HEK293 (cell line): ENCODE measurements around the gene MRPS14.

Source experiments
- CTCF ChIA-PET: fragments of 350-600 bp; formaldehyde crosslinking; extraction: SDS; loops from one replicate; lab custom pipeline; 2021; ENCODE audit warnings: antibody characterized with exemption; lab: Yijun Ruan, JAX
- POLR2A ChIA-PET: fragments of 300-600 bp; formaldehyde crosslinking; extraction: SDS; loops from one replicate; lab custom pipeline; 2020; ENCODE audit warnings: antibody characterized with exemption, inconsistent platforms; lab: Yijun Ruan, JAX
- H3K27ac ChIP-seq: fragments of 200-500 bp; sonication (Bioruptor generic); 2 replicates; pipeline ENCODE4 v1.5.1; 2014; ENCODE audit warnings: low read depth, low read length, control low read depth, inconsistent platforms; ENCODE audit errors: extremely low read depth
- H3K36me3 ChIP-seq, 2 experiments: fragments of 200-500 bp in 1 of 2; sonication (Bioruptor generic) in 1 of 2; 1 replicate in 1 of 2; 2 replicates in 1 of 2; pipeline ENCODE4 v1.5.1; 2014 to 2017; ENCODE audit warnings: inconsistent platforms in 2 of 2, low read length in 2 of 2; ENCODE audit not compliant: control insufficient read depth in 2 of 2, insufficient read depth in 1 of 2
- H3K4me1 ChIP-seq: fragments of 200-500 bp; sonication (Bioruptor generic); 2 replicates; pipeline ENCODE4 v1.5.1; 2014; ENCODE audit warnings: mild to moderate bottlenecking, low read length, inconsistent platforms; ENCODE audit not compliant: control insufficient read depth, insufficient read depth
- H3K4me3 ChIP-seq: 2 replicates; pipeline ENCODE4 v1.5.1; 2011; ENCODE audit warnings: low read depth, mild to moderate bottlenecking, control low read depth, low read length, moderate library complexity
- H3K9me3 ChIP-seq: fragments of 200-500 bp; sonication (Bioruptor generic); 2 replicates; pipeline ENCODE4 v1.5.1; 2014; ENCODE audit warnings: low read depth, low read length, inconsistent platforms; ENCODE audit not compliant: control insufficient read depth, insufficient read depth
- GFI1B ChIP-seq: fragments of 450-650 bp; formaldehyde crosslinking; IDR thresholded peaks from 2 replicates; pipeline ENCODE4 v1.5.1; 2016; ENCODE audit warnings: missing biosample characterization, missing genetic modification characterization
- GLIS2 ChIP-seq: fragments of 450-650 bp; formaldehyde crosslinking; IDR thresholded peaks from 2 replicates; pipeline ENCODE4 v1.5.1; 2016; ENCODE audit warnings: missing biosample characterization, missing genetic modification characterization
- HOXC10 ChIP-seq: sonication (generic); formaldehyde crosslinking; IDR thresholded peaks from 2 replicates; pipeline ENCODE4 v1.8.1; 2023; ENCODE audit warnings: mild to moderate bottlenecking, missing genetic modification reagents
- KLF7 ChIP-seq: fragments of 450-650 bp; formaldehyde crosslinking; IDR thresholded peaks from 2 replicates; pipeline ENCODE4 v1.5.1; 2016; ENCODE audit warnings: missing biosample characterization, missing genetic modification characterization, borderline replicate concordance
- KLF8 ChIP-seq: fragments of 450-650 bp; formaldehyde crosslinking; IDR thresholded peaks from 2 replicates; pipeline ENCODE4 v1.5.1; 2016; ENCODE audit warnings: missing biosample characterization, missing genetic modification characterization
- SP3 ChIP-seq: fragments of 450-650 bp; formaldehyde crosslinking; IDR thresholded peaks from 2 replicates; pipeline ENCODE4 v1.5.1; 2016; ENCODE audit warnings: missing biosample characterization, missing genetic modification characterization
- ZFP41 ChIP-seq: fragments of 450-650 bp; formaldehyde crosslinking; IDR thresholded peaks from 2 replicates; pipeline ENCODE4 v1.5.1; 2016; ENCODE audit warnings: missing biosample characterization, missing genetic modification characterization, borderline replicate concordance
- ZNF121 ChIP-seq: fragments of 450-650 bp; formaldehyde crosslinking; IDR thresholded peaks from 2 replicates; pipeline ENCODE4 v1.5.1; 2016; ENCODE audit warnings: missing biosample characterization, missing genetic modification characterization
- ZNF132 ChIP-seq: fragments of 450-650 bp; formaldehyde crosslinking; IDR thresholded peaks from 2 replicates; pipeline ENCODE4 v1.5.1; 2017; ENCODE audit warnings: missing biosample characterization, missing genetic modification characterization, borderline replicate concordance
- ZNF146 ChIP-seq: fragments of 450-650 bp; formaldehyde crosslinking; IDR thresholded peaks from 2 replicates; pipeline ENCODE4 v1.5.1; 2016; ENCODE audit warnings: missing biosample characterization, missing genetic modification characterization
- ZNF16 ChIP-seq: fragments of 450-650 bp; formaldehyde crosslinking; IDR thresholded peaks from 2 replicates; pipeline ENCODE4 v1.5.1; 2016; ENCODE audit warnings: low read depth, missing biosample characterization, missing genetic modification characterization
- ZNF37A ChIP-seq: fragments of 450-650 bp; IDR thresholded peaks from 2 replicates; pipeline ENCODE4 v1.5.1; 2018; ENCODE audit warnings: missing biosample characterization, missing genetic modification characterization
- ZNF404 ChIP-seq: fragments of 450-650 bp; formaldehyde crosslinking; IDR thresholded peaks from 2 replicates; pipeline ENCODE4 v1.5.1; 2017; ENCODE audit warnings: missing biosample characterization, missing genetic modification characterization
- ZNF473 ChIP-seq: fragments of 450-650 bp; formaldehyde crosslinking; IDR thresholded peaks from 2 replicates; pipeline ENCODE4 v1.5.1; 2017; ENCODE audit warnings: missing biosample characterization, missing genetic modification characterization
- ZNF510 ChIP-seq: fragments of 450-650 bp; formaldehyde crosslinking; IDR thresholded peaks from 2 replicates; pipeline ENCODE4 v1.5.1; 2018; ENCODE audit warnings: mild to moderate bottlenecking, missing genetic modification characterization, missing biosample characterization; ENCODE audit not compliant: insufficient replicate concordance
- ZNF530 ChIP-seq: fragments of 450-650 bp; formaldehyde crosslinking; IDR thresholded peaks from 2 replicates; pipeline ENCODE4 v1.5.1; 2016; ENCODE audit warnings: low read depth, missing biosample characterization, missing genetic modification characterization
- ZNF548 ChIP-seq: fragments of 450-650 bp; formaldehyde crosslinking; IDR thresholded peaks from 2 replicates; pipeline ENCODE4 v1.5.1; 2016; ENCODE audit warnings: missing biosample characterization, missing genetic modification characterization
- ZNF555 ChIP-seq: fragments of 450-650 bp; formaldehyde crosslinking; conservative IDR thresholded peaks from 2 replicates; pipeline ENCODE4 v1.5.1; 2017; ENCODE audit warnings: missing biosample characterization, mild to moderate bottlenecking, missing genetic modification characterization, inconsistent platforms
- ZNF560 ChIP-seq: fragments of 450-650 bp; formaldehyde crosslinking; IDR thresholded peaks from 2 replicates; pipeline ENCODE4 v1.5.1; 2017; ENCODE audit warnings: missing biosample characterization, missing genetic modification characterization, borderline replicate concordance
- ZNF707 ChIP-seq: fragments of 450-650 bp; formaldehyde crosslinking; IDR thresholded peaks from 2 replicates; pipeline ENCODE4 v1.5.1; 2016; ENCODE audit warnings: missing biosample characterization, missing genetic modification characterization
- ZNF768 ChIP-seq: fragments of 450-650 bp; formaldehyde crosslinking; IDR thresholded peaks from 2 replicates; pipeline ENCODE4 v1.5.1; 2018; ENCODE audit warnings: missing biosample characterization, mild to moderate bottlenecking, missing genetic modification characterization
- ZSCAN30 ChIP-seq: fragments of 450-650 bp; IDR thresholded peaks from 2 replicates; pipeline ENCODE4 v1.5.1; 2018; ENCODE audit warnings: missing biosample characterization, mild to moderate bottlenecking, missing genetic modification characterization, moderate library complexity
- TF ChIP-seq, protein P1 (sequence below): fragments of 450-650 bp; formaldehyde crosslinking; IDR thresholded peaks from 2 replicates; pipeline ENCODE4 v1.5.1; 2017; ENCODE audit warnings: missing biosample characterization, mild to moderate bottlenecking, missing genetic modification characterization, moderate library complexity
- TF ChIP-seq, protein P2 (sequence below): fragments of 450-650 bp; formaldehyde crosslinking; IDR thresholded peaks from 2 replicates; pipeline ENCODE4 v1.5.1; 2016; ENCODE audit warnings: missing biosample characterization, missing genetic modification characterization

MRPS14 gene

DNA sequence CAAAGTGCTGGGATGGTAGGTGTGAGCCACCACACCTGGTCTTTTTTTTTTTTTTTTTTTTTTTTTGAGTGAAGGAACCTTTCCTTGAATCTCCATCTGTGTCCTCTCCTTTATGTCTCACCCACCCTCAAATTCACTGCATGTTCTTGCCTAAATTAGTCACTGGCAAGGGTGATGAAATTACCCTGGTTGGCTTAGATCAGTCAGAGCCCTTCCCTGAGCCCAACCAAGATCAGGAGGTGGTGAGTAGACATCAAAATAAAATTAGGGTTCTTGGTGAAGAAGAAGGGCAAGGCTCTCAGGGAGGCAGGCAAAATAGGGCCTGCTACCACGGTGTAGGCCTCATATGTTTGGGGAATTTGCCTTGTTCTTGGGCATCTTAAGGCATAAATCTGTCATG lies 39.1 kb upstream of the MRPS14 start:
- ChIA-PET CTCF (interaction anchor here (0.7 kb wide), 1 partner anchor 8 kb away, joined by 3 read pairs; no protein-coding TSS in a partner anchor), POLR2A (no interaction called here)
- Histone ChIP-seq H3K36me3 (no peaks in the 10 kb centered on the region), H3K4me1 (0 out of 2 replicates have a peak, but pooled peaks cover 2% of the 10 kb centered on the region), H3K27ac (no peak overlapping the region), H3K9me3 (no peaks in the 10 kb centered on the region), H3K4me3 (no peak overlapping the region)
- no peak for TF ChIP-seq KLF7
- TF ChIP-seq, protein P1, sequence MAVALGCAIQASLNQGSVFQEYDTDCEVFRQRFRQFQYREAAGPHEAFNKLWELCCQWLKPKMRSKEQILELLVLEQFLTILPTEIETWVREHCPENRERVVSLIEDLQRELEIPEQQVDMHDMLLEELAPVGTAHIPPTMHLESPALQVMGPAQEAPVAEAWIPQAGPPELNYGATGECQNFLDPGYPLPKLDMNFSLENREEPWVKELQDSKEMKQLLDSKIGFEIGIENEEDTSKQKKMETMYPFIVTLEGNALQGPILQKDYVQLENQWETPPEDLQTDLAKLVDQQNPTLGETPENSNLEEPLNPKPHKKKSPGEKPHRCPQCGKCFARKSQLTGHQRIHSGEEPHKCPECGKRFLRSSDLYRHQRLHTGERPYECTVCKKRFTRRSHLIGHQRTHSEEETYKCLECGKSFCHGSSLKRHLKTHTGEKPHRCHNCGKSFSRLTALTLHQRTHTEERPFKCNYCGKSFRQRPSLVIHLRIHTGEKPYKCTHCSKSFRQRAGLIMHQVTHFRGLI (tag by site-specific recombination): peak; percentile 65; the same call in 1 of the 2 replicates
- TF ChIP-seq ZNF548 (tag by site-specific recombination): no peak

DNA sequence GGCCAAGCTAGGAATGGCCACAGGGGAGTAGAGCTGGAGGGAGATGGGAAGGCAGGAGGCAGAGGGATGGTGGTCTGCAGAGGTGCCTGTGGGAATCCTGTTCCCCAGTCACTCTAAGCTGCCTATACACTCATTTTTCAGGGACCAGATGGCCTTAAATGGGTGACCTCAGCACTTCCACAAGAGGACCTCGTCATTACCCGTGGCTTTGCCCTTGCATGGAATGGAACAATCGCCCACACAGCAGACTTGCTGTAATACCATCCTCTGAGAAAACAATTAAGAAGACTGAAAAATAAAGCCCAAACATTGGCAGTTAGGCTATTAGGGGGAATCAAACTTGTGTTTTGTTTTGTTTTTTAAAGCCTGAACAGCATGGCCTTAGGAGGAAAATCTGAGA lies 31.5 kb upstream of the MRPS14 start:
- Histone ChIP-seq H3K36me3 (no peaks in the 10 kb centered on the region), H3K27ac (no peak overlapping the region), H3K9me3 (no peaks in the 10 kb centered on the region), H3K4me1 (no peaks in the 10 kb centered on the region), H3K4me3 (no peak overlapping the region)
- POLR2A ChIA-PET: no interaction called here
- TF ChIP-seq ZNF560 (tag by site-specific recombination): no peak
- TF ChIP-seq ZNF510 (tag by site-specific recombination): no peak
- no peak for TF ChIP-seq ZNF37A
- TF ChIP-seq HOXC10: no peak
- no peak for TF ChIP-seq GLIS2 (tag by site-specific recombination)
- TF ChIP-seq ZNF132: no peak
- no peak for TF ChIP-seq ZSCAN30 (tag by site-specific recombination)
- no peak for TF ChIP-seq ZNF16
- no peak for TF ChIP-seq GFI1B
- TF ChIP-seq ZNF707 (tag by site-specific recombination): no peak
- no peak for TF ChIP-seq KLF8 (tag by site-specific recombination)
- no peak for TF ChIP-seq ZNF146 (tag by site-specific recombination)
- TF ChIP-seq ZNF473 (tag by site-specific recombination): no peak
- TF ChIP-seq ZNF530: no peak
- CTCF ChIA-PET: interaction anchor here (0.7 to 1.6 kb wide), 2 partner anchors 25 to 59 kb away, joined by 3 to 5 read pairs; no protein-coding TSS in a partner anchor

DNA sequence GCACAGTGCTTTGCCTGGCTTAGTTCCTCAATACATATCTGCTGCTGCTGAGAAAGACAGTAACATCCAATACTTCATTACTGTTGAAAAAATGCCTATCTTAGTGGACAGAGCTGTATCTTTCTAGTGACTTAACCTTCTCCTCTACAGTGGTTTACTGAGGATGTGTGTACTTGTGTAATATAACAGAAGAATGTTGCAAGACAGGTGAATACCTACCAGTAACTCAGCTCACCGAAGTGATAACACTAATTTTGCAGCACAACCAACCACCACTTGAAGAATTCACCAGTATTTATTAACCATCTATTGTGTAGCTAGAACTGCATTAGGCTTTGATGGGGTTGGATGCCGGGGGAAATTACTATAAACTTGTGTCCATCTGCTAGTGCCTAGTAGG lies 27.8 kb upstream of the MRPS14 start:
- Histone ChIP-seq H3K4me1 (no peaks in the 10 kb centered on the region), H3K4me3 (no peak overlapping the region), H3K9me3 (no peaks in the 10 kb centered on the region), H3K36me3 (no peaks in the 10 kb centered on the region), H3K27ac (no peak overlapping the region)
- ChIA-PET CTCF (no interaction called here), POLR2A (no interaction called here)
- TF ChIP-seq ZNF404 (tag by site-specific recombination): no peak

DNA sequence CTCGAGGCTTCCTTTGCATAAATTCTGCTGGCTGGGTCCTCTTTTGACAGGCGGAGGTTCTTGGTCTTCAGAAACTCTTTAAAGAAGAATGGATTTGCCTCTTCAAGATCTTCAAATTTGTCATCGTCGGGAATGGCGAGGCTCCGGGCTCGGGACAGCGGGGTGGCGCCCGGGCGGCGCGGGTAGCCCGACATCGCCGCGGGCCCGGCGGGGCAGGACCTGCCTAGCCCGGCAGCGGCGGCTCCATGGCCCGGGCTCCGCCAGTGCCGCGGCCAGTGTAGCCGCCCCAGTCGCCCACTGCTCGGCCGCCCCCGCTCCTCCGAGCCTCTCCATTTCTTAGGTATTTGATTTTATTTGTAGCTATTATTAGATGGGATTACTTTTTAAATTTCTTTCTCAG lies 22.3 kb upstream of the MRPS14 start:
- H3K27ac ChIP-seq: no peak overlapping the region
- H3K4me3 ChIP-seq: no peak overlapping the region
- ChIA-PET POLR2A (no interaction called here), CTCF (no interaction called here)
- H3K36me3 ChIP-seq: no peaks in the 10 kb centered on the region
- H3K4me1 ChIP-seq: no peaks in the 10 kb centered on the region
- no peak for TF ChIP-seq SP3 (tag by site-specific recombination)
- TF ChIP-seq, protein P2, sequence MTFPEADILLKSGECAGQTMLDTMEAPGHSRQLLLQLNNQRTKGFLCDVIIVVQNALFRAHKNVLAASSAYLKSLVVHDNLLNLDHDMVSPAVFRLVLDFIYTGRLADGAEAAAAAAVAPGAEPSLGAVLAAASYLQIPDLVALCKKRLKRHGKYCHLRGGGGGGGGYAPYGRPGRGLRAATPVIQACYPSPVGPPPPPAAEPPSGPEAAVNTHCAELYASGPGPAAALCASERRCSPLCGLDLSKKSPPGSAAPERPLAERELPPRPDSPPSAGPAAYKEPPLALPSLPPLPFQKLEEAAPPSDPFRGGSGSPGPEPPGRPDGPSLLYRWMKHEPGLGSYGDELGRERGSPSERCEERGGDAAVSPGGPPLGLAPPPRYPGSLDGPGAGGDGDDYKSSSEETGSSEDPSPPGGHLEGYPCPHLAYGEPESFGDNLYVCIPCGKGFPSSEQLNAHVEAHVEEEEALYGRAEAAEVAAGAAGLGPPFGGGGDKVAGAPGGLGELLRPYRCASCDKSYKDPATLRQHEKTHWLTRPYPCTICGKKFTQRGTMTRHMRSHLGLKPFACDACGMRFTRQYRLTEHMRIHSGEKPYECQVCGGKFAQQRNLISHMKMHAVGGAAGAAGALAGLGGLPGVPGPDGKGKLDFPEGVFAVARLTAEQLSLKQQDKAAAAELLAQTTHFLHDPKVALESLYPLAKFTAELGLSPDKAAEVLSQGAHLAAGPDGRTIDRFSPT (tag by site-specific recombination): no peak
- no peak for TF ChIP-seq ZFP41 (tag by site-specific recombination)
- TF ChIP-seq ZNF121: no peak
- TF ChIP-seq ZNF555: no peak
- TF ChIP-seq ZNF768 (tag by site-specific recombination): no peak
- no peak for TF ChIP-seq GLIS2 (tag by site-specific recombination)
- TF ChIP-seq HOXC10: no peak
- no peaks in the 10 kb centered on the region for H3K9me3 ChIP-seq
